Sigmoid colon (tissue), 7 donors: Measurements from ENCODE around the gene NTHL1. TPM values are rescaled to one million over a fixed set of nuclear protein-coding genes. Genes with fewer than 3 reads are reported as not detected.

Experiments used
- DNase-seq: peaks from one replicate; pipeline ENCODE4 v3.0.0-alpha.2; 2019
- H3K27ac ChIP-seq, 4 donors: fragments of 200-600 bp; sonication (generic); one replicate each; pipeline ENCODE4 v1.5.1; 2016 to 2019; ENCODE audit warnings: mild to moderate bottlenecking in 1 of 4
- H3K27me3 ChIP-seq, 3 donors: fragments of 200-600 bp; sonication (generic); one replicate each; pipeline ENCODE4 v1.5.1; 2019; ENCODE audit warnings: mild to moderate bottlenecking in 1 of 3
- H3K36me3 ChIP-seq, 4 donors: fragments of 200-600 bp; sonication (generic); one replicate each; pipeline ENCODE4 v1.5.1; 2016 to 2019
- H3K4me1 ChIP-seq, 4 donors: fragments of 200-600 bp; sonication (generic); one replicate each; pipeline ENCODE4 v1.5.1; 2017 to 2019
- H3K4me3 ChIP-seq, 4 donors: fragments of 200-600 bp; sonication (generic); one replicate each; pipeline ENCODE4 v1.5.1; 2017 to 2019; ENCODE audit warnings: mild to moderate bottlenecking in 2 of 4, moderate library complexity in 1 of 4
- H3K9me3 ChIP-seq, 4 donors: fragments of 200-600 bp in 3 of 4; sonication (generic) in 3 of 4; one replicate each; pipeline versions ENCODE4 v1.5.1 to v1.6.1; 2013 to 2019
- CTCF ChIP-seq, 4 experiments: fragments of 450-650 bp in 3 of 4; fragments of 200-600 bp in 1 of 4; IDR thresholded peaks; one replicate each; pipeline ENCODE4 v1.5.1; 2016 to 2019; ENCODE audit warnings: antibody characterized with exemption in 4 of 4, mild to moderate bottlenecking in 3 of 4, moderate library complexity in 2 of 4
- EP300 ChIP-seq, 4 donors: sonication (generic); formaldehyde crosslinking; IDR thresholded peaks; one replicate each; pipeline ENCODE4 v1.6.1; 2017; ENCODE audit warnings: antibody characterized with exemption in 4 of 4
- POLR2A ChIP-seq, 2 donors: fragments of 450-650 bp; IDR thresholded peaks; one replicate each; pipeline ENCODE4 v1.6.1; 2016; ENCODE audit warnings: antibody characterized with exemption in 2 of 2, mild to moderate bottlenecking in 2 of 2, moderate library complexity in 2 of 2
- POLR2AphosphoS5 ChIP-seq, 4 donors: sonication (generic); formaldehyde crosslinking; IDR thresholded peaks; one replicate each; pipeline ENCODE4 v1.6.1; 2017; ENCODE audit warnings: antibody characterized with exemption in 4 of 4
- WGBS, 2 donors: extraction: QIAGEN DNeasy Blood & Tissue Kit; methylation state at CpG; one replicate each; pipeline ENCODE4 v1.1.7; 2013; 5-methylcytosine and 5-hydroxymethylcytosine counted together
- intact Hi-C: fragments of 100-400 bp; cut with DNase I; formaldehyde crosslinking; loops from one replicate; pipeline ENCODE4 v1.15.1; 2023
- polyA plus RNA-seq, 3 donors: library from polyadenylated mRNA; stranded (reverse); fragments of 200-250 nt; gene quantifications; one replicate each; pipeline ENCODE4 v1.2.3, GENCODE V29; 2013
- total RNA-seq, 4 donors: library from RNA; depleted of rRNA; stranded (reverse); fragments of >200 nt; gene quantifications; one replicate each; pipeline ENCODE4 v1.1.0, GENCODE V29; 2016
- donor health status: healthy with polysubstance abuse.
- donor health status: Bipolar disorder and iron deficiency.
- donor health status: healthy.

Gene NTHL1
- total and polyA plus RNA-seq, 7 donors = 18.4 to 44.5 (median 28.5) TPM

DNA sequence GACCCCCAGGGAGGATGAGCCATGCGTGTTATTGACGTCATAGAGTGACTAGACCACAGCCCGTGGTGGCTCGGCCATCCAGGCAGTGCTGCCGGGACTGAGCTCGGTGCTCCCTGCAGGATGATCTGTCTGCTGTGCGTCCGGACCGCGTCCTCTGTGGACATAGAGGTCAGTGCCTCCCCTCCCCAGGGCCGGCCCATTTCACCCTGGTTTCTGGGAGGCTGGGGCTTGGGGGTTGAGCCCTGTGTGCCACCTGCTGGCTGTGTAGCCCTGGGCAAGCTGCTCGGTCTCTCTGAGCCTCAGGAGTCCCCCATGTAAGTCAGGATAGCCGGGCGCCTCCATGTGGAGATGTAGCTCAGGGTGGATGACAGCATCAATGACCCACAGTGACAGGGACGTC lies 8.4 kb upstream of the NTHL1 start:
- no peak for DNase-seq
- intact Hi-C loops = no loop called here
- WGBS, 2 donors = 85 to 87% methylated on average over 15 of the region's 15 CpGs
- H3K27me3 ChIP-seq = no peaks in the 10 kb centered on the region
- no peaks in the 10 kb centered on the region for H3K4me1 ChIP-seq
- H3K4me3 ChIP-seq = no peak overlapping the region
- H3K36me3 ChIP-seq = peaks cover 6 to 82% (median 41%) of the 10 kb centered on the region in 4 donors
- TF ChIP-seq POLR2A (IDR thresholded peaks at IDR 0.05) = no peak
- TF ChIP-seq CTCF (IDR thresholded peaks at IDR 0.05) = no peak
- no peak for TF ChIP-seq POLR2AphosphoS5 (IDR thresholded peaks at IDR 0.05)
- TF ChIP-seq EP300 (IDR thresholded peaks at IDR 0.05) = no peak
- H3K9me3 ChIP-seq = no peaks in the 10 kb centered on the region
- H3K27ac ChIP-seq = no peak overlapping the region

- Histone ChIP-seq H3K4me3 (no peak overlapping the region), H3K27ac (no peak overlapping the region), H3K9me3 (no peaks in the 10 kb centered on the region), H3K36me3 (peaks cover 15 to 82% (median 46%) of the 10 kb centered on the region in 4 donors), H3K27me3 (no peaks in the 10 kb centered on the region), H3K4me1 (no peaks in the 10 kb centered on the region)
- no peak for DNase-seq
- 28 to 80% methylated on average over 29 of the region's 29 CpGs for WGBS, 2 donors
- intact Hi-C loops = no loop called here
- TF ChIP-seq CTCF (IDR thresholded peaks at IDR 0.05) (no peak), POLR2AphosphoS5 (IDR thresholded peaks at IDR 0.05) (no peak), POLR2A (IDR thresholded peaks at IDR 0.05) (no peak), EP300 (IDR thresholded peaks at IDR 0.05) (no peak)
Observed at GRCh38 chr16:2054543-2055245, 7.1 kb upstream of the NTHL1 start.

DNA sequence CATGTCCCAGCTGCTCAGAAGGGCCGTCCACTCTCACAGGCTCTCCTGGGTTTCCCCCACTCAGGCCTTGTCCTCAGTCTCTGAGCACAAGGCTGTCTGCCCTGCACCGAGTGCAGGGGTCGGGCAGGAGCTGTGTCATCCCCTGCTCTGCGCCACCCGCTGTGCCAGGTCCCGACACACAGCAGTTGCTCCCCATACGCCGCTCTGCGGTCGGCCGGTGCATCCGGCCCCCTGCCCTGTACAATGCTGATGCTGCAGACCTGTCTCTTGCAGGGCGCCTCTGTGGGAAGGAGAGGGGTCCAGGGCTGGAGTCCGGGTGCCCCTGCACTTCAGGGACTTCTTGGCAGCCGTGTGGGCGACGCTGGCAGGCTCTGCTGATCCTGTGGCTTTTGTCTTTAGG lies 6.3 kb upstream of the NTHL1 start:
- no peak for DNase-seq
- intact Hi-C loops = no loop called here
- TF ChIP-seq POLR2AphosphoS5 (IDR thresholded peaks at IDR 0.05) (no peak), EP300 (IDR thresholded peaks at IDR 0.05) (no peak), CTCF (IDR thresholded peaks at IDR 0.05) (no peak), POLR2A (IDR thresholded peaks at IDR 0.05) (no peak)
- 96 to 97% methylated on average over 17 of the region's 17 CpGs for WGBS, 2 donors
- Histone ChIP-seq H3K27me3 (no peaks in the 10 kb centered on the region), H3K36me3 (peaks cover 15 to 76% (median 45%) of the 10 kb centered on the region in 4 donors), H3K4me1 (peaks cover 0 to 5% (median 4%) of the 10 kb centered on the region in 4 donors), H3K9me3 (no peaks in the 10 kb centered on the region), H3K27ac (no peak overlapping the region), H3K4me3 (no peak overlapping the region)

DNA sequence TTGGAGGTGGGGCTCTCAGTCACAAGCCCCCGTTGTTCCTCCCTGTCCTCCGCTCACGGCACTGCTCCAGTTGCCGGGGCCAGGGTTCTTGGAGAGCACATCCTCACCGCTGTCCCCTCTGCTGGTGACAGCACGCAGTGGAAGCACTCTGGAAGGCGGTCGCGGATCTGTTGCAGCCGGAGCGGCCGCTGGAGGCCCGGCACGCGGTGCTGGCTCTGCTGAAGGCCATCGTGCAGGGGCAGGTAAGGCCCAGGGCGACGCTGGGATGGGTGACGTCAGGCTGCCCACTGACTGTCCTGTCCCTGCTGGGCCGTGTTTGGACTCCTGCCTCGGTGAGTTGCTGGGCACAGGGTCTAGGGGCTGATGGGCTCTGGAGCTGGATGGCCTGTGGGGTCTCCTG lies 5.6 kb upstream of the NTHL1 start:
- intact Hi-C loops = no loop called here
- H3K36me3 ChIP-seq = peaks cover 15 to 69% (median 38%) of the 10 kb centered on the region in 4 donors

More for the DNA sequence above, 5.6 kb upstream of the NTHL1 start:
- no peak for DNase-seq
- TF ChIP-seq POLR2A (IDR thresholded peaks at IDR 0.05) = no peak
- no peak for TF ChIP-seq POLR2AphosphoS5 (IDR thresholded peaks at IDR 0.05)
- TF ChIP-seq CTCF (IDR thresholded peaks at IDR 0.05) = no peak
- no peak for TF ChIP-seq EP300 (IDR thresholded peaks at IDR 0.05)
- Histone ChIP-seq H3K27ac (no peak overlapping the region), H3K9me3 (no peaks in the 10 kb centered on the region), H3K27me3 (no peaks in the 10 kb centered on the region), H3K4me3 (no peak overlapping the region), H3K4me1 (peaks cover 0 to 12% (median 10%) of the 10 kb centered on the region in 4 donors)
- 97% methylated on average over 21 of the region's 21 CpGs for WGBS, 2 donors
